COLO668 (cell line): ENCODE measurements around the gene FUT4.
"Not testable (repeated sequence)": the region's sequence is repeated elsewhere in the genome, so short reads cannot be mapped to it uniquely, and the experiment has no call there.

ENCODE experiments used
- DNase-seq: peaks from one replicate; lab custom pipeline; 2025; ENCODE audit not compliant: unreplicated experiment; lab: John Stamatoyannopoulos, UW

Gene FUT4

GRCh38 chr11:94543695-94544645 is at the start of gene FUT4:
TSS of gene FUT4 (plus strand) at chr11:94543921. CDS start at chr11:94544134, 213 bp downstream.
- DNase-seq, result peak; percentile 91

DNA sequence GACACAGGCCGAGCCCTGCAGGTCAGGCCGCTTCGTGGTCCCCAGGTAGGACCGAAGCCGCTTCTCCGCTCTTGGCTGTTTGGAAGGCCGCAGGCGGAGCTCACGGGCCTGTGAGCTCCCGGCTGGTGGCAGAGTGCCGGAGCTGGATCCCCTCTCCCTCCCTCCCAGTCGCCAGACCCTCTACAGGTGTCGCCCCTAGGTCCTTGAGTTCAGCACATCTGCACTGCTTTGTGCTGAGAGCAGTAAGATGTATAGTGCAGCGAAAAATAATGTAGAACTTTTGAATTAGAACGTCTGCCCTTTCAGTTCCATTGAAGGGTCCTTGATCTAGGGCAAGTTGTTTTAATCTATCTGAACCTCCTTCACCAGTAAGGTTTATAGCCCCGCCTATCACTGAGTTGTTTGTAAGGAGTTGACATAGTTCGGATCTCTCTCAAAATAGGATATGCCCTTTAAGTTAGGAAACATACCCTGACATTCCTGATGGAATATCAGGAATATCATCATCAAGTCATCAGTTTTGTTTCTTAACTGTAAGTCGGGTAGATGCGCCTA is 49.5 kb upstream of the FUT4 start:
- DNase-seq, result no peak

GRCh38 chr11:94500181-94500580 is 43.5 kb upstream of the FUT4 start:
- DNase-seq, result no peak

DNA sequence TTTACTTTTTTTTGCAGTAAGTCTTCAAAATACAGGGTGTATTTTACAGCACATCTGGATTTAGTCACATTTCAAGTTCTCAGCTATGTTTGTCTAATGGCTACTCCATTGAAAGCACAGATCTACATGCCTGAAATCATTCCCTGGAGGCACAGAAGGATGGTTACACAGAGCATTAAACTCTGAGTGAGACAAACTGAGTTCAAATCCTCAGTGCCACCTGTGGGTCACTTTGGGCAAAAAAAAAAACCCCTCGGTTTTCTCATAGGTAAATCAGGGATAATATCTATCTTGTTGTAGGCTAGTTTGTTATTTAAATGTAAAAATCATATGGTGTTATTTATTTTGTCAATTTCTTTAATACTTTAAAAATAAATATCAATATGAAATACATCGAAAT is 42.2 kb upstream of the FUT4 start:
- DNase-seq, result no peak

DNA sequence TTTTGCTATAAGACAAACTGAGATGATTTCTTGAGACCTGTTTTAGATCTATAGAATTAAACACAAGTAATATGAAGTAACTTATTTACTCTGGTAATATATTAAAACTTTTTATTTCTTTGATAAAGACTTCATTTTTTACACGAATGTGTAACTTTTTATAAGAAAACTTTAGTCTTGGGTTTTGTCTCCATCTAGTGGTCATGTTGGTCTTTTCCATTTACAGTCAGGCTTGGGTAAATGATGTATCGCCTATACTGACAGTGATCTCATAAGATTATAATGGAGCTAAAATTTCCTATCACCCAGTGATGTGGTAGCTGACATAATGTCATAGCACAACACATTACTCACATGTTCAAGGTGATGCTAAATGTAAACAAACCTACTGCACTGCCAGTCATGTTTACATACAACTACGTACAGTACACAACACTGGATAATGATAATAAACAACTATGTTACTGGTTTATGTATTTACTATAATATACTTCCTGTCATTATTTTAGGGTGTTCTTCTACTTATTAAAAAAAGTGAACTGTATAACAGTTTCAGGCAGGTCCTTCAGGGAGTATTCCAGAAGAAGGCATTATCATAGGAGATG is 38.9 kb upstream of the FUT4 start:
- no peak for DNase-seq

DNA sequence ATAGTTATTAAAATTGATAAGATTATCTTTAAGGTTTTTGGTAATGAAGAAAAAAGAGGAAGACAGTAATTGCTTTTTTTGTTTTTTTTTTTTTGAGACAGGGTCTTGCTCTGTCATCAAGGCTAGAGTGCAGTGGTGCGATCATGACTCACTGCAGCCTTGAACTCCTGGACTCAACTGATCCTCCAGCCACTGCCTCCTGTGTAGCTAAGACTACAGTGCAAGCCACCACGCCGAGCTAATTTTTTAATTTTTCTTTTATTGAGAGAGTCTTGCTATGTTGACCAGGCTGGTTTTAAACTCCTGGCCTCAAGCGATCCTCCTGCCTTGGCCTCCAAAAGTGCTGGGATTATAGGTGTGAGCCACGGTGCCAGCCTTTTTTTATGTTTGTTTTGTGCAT is 37.2 kb upstream of the FUT4 start:
- not testable (repeated sequence) for DNase-seq

- DNase-seq, result no peak
Measured at GRCh38 chr11:94507485-94507884, 36.2 kb upstream of the FUT4 start.

GRCh38 chr11:94511932-94512781 is 31.6 kb upstream of the FUT4 start, which contains the start of gene C11orf97:
TSS of gene C11orf97 (plus strand) at chr11:94512461. CDS start at chr11:94512529, 68 bp downstream.
- peak; percentile 37 for DNase-seq

DNA sequence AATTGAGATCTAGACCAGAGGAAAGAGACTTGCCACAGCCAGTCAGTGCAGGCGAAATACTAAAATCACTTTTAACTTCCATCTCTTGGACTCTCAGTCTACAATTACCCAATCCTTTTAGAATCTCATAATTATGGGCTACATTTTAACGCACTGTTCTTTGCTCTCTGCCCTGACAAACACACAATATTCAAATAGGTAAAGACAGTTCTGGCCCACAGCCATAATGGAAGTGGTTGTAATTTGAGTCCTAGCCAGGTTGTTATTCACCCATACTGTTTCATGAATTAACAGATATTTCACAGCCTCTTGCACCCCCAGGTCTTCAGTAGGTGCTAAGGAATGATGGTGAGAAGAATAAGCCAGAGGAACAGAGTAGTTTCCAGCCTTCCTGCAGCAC is 30.6 kb upstream of the FUT4 start:
- DNase-seq, result peak; percentile 20

- DNase-seq, result no peak
Measured at GRCh38 chr11:94515398-94515797, 28.3 kb upstream of the FUT4 start.

- DNase-seq, result no peak
Measured at GRCh38 chr11:94516725-94517124, 27.0 kb upstream of the FUT4 start.

DNA sequence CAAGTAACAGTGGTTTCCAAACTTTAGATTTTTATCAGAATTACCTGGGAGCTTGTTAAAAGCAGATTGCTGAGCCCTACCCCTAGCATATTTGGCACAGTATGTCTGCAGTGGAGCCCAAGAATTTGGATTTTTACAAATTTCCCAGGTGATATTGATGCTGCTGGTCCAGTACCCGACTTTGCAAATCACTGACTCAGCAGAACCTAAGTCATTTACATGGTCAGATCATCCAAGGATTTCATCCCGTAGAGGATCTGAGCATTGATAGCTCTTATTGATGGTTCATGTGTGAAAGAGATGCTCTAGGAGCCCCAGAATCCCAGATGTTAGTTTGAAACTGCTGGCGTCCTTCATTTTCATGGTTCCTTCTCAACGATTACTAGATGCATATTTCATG is 25.4 kb upstream of the FUT4 start:
- no peak for DNase-seq

GRCh38 chr11:94519478-94520084 is 24.1 kb upstream of the FUT4 start:
- DNase-seq, result no peak

DNA sequence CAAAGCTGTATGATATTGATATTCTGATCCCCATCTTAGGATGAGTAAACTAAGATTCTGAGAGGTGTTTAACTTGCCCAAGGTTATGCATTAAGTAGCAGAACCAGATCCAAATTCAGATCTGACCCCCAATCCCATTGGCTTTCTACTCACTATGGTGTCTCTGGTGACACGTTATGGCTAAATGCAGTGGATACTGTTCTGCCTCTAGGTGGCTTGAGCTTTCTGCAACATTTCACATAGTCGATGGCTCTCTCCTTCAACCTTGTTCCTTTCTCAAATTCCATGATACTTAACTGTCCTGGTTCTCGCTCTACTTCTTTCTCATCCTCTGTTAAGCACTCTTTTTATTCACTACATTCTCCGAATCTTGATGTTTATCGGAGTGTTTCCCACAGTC is 22.0 kb upstream of the FUT4 start:
- DNase-seq, result no peak

DNA sequence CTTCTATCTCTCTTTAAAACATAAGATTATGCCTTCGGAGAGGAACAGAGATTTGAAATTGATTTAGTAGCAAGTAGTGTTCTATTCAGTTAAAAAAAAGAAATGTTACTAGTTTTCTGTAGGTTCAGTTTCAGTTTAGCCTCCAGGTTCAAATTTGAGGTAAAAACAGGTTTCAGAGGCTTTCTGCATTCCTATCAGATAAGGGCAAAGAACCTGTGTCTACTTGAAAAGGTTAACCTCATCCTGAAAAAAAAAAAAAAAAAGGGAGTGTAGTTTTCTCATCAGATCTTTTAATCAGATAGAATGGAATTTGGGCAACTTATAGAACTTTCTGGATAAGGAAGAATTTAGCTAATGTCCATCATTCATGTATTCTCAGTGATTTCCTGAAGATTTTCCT is 19.4 kb upstream of the FUT4 start:
- DNase-seq, result no peak

DNA sequence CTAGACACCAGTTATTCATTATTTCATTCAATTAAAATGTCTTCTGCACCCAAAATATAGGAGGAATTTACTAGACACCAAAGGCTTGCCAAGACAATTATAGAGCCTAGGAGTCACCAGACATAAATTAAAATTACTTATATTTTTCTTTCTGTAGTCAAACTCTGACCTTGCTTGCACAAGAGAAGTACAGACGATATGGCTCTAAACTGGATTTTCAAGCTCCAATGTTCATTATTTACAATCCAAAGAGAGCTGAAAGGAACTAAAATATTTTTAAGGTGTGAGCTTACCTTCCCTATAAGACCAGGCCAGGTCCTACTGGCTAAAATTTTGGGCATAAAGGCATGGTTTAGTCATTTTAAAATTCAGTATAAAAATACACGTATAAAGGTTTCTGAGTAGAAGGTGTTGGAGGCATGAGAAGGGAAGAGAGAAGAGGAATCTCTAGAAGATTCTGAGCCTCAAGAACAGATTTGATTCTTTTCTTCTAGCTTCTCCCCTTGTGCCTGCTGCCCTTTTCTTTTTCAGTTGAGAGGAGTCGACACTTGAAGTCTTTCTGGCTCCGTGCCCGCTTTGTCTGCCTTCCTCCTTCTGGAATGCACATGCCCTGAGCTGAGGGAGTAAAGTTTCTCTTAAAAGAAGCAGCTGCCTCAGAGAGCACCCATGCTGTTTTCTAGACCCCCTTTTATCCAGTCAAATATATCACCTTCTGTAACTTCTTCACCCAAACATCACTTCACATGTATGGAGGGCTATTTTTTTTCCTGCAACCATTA is 18.0 kb upstream of the FUT4 start:
- no peak for DNase-seq

GRCh38 chr11:94526645-94527438 is 16.9 kb upstream of the FUT4 start:
- no peak for DNase-seq

GRCh38 chr11:94528551-94528950 is 15.2 kb upstream of the FUT4 start:
- no peak for DNase-seq

- DNase-seq, result no peak
Measured at GRCh38 chr11:94532211-94532610, 11.5 kb upstream of the FUT4 start.
